HepG2 (cell line): ENCODE data around the gene ATG16L2. TPM values are rescaled to one million over a fixed set of nuclear protein-coding genes. Genes with fewer than 3 reads are reported as not detected.

Source experiments
- ATAC-seq: fragments of 200-7000 bp; cut with Tn5 transposase; 3 replicates; pipeline ENCODE4 v1.9.1; 2020; ENCODE audit warnings: mild to moderate bottlenecking, moderate library complexity
- BruUV-seq: library from RNA; stranded (reverse); fragments of 400-500 nt; replicated peaks from 2 replicates; lab custom pipeline; 2021; lab: Mats Ljungman, UMichigan
- CTCF ChIA-PET: fragments of 300-600 bp; formaldehyde crosslinking; extraction: SDS; loops from one replicate; lab custom pipeline; 2021; ENCODE audit warnings: low total read pairs, inconsistent platforms, low intra/inter-chr PET ratio; lab: Yijun Ruan, JAX
- POLR2A ChIA-PET: fragments of 350-600 bp; sonication (Branson Sonifier 250); formaldehyde crosslinking; loops from one replicate; lab custom pipeline; 2020; ENCODE audit warnings: antibody characterized with exemption, inconsistent platforms; lab: Yijun Ruan, JAX
- DNase-seq: peaks from one replicate; pipeline ENCODE4 v3.0.0-alpha.2; 2015; ENCODE audit warnings: low spot score
- FAIRE-seq: peaks from 3 replicates; lab custom pipeline; 2011; peaks lifted over from hg19 to GRCh38; lab: Jason Lieb, UNC
- H2AFZ ChIP-seq: one replicate; pipeline ENCODE4 v1.6.1; 2011; ENCODE audit warnings: low read length, inconsistent platforms
- H3K27ac ChIP-seq: fragments of 300-600 bp; 3 replicates; pipeline ENCODE4 v1.8.0; 2011; ENCODE audit warnings: mixed run types, mild to moderate bottlenecking, mixed read lengths, low read length, inconsistent platforms; ENCODE audit not compliant: insufficient read depth; ENCODE audit errors: extremely low read length
- H3K27me3 ChIP-seq, 2 experiments: fragments of 200-600 bp in 1 of 2; 2 replicates in 1 of 2; 3 replicates in 1 of 2; pipeline versions ENCODE4 v1.6.0 to v1.8.0; 2011; ENCODE audit warnings: low read length in 2 of 2, mild to moderate bottlenecking in 2 of 2, moderate library complexity in 2 of 2, inconsistent platforms in 1 of 2; ENCODE audit not compliant: insufficient read depth in 2 of 2, control insufficient read depth in 1 of 2
- H3K36me3 ChIP-seq, 2 experiments: fragments of 200-600 bp in 1 of 2; replicated peaks in 1 of 2; 2 replicates in 1 of 2; 3 replicates in 1 of 2; pipeline versions ENCODE4 v1.5.1 to v1.8.0; 2011; ENCODE audit warnings: low read length in 2 of 2, inconsistent platforms in 1 of 2; ENCODE audit not compliant: insufficient read depth in 2 of 2, control insufficient read depth in 1 of 2
- H3K4me1 ChIP-seq: 2 replicates; pipeline ENCODE4 v1.5.1; 2012; ENCODE audit warnings: low read length, inconsistent platforms; ENCODE audit not compliant: insufficient read depth
- H3K4me2 ChIP-seq: 2 replicates; pipeline ENCODE4 v1.6.0; 2011; ENCODE audit warnings: low read depth, low read length, inconsistent platforms
- H3K4me3 ChIP-seq, 3 experiments: fragments of 200-600 bp in 1 of 3; sonication (generic), shearing (Covaris generic) in 1 of 3; replicated peaks in 1 of 3; 2 replicates each; pipeline ENCODE4 v1.5.1; 2011 to 2016; ENCODE audit warnings: low read length in 3 of 3, inconsistent platforms in 2 of 3, low read depth in 2 of 3, mild to moderate bottlenecking in 2 of 3, control low read depth in 1 of 3, mixed read lengths in 1 of 3; ENCODE audit not compliant: insufficient read depth in 1 of 3
- H3K79me2 ChIP-seq: one replicate; pipeline ENCODE4 v1.6.1; 2011; ENCODE audit warnings: low read length, inconsistent platforms; ENCODE audit not compliant: insufficient read depth
- H3K9ac ChIP-seq: 2 replicates; pipeline ENCODE4 v1.6.0; 2011; ENCODE audit warnings: mild to moderate bottlenecking, low read depth, low read length, inconsistent platforms; ENCODE audit not compliant: insufficient read depth
- H3K9me3 ChIP-seq: 2 replicates; pipeline ENCODE4 v1.5.1; 2012; ENCODE audit warnings: mild to moderate bottlenecking, low read length
- H4K20me1 ChIP-seq: 2 replicates; pipeline ENCODE4 v1.6.0; 2011; ENCODE audit warnings: inconsistent platforms, mild to moderate bottlenecking, low read length, moderate library complexity; ENCODE audit not compliant: insufficient read depth
- PITX1 ChIP-seq: sonication (generic); formaldehyde crosslinking; IDR thresholded peaks from 2 replicates; pipeline ENCODE4 v1.5.1; 2020; ENCODE audit warnings: mild to moderate bottlenecking, missing genetic modification reagents
- RAD21 ChIP-seq: fragments of 450-650 bp; formaldehyde crosslinking; IDR thresholded peaks from 2 replicates; pipeline ENCODE4 v1.5.0; 2020; ENCODE audit warnings: mild to moderate bottlenecking
- RNF2 ChIP-seq: fragments of 450-650 bp; conservative IDR thresholded peaks from 2 replicates; pipeline ENCODE4 v1.6.1; 2016; ENCODE audit warnings: low read depth
- WGBS: methylation state at CpG from one replicate; pipeline ENCODE4 v1.1.6; 2017; ENCODE audit warnings: low lambda C conversion rate; 5-methylcytosine and 5-hydroxymethylcytosine counted together
- in situ Hi-C: cut with HindIII; loops from 2 replicates; pipeline ENCODE4 v1.10.0; 2017; ENCODE audit warnings: low pct_unique_long_range_greater_than_20kb; ENCODE audit not compliant: extremely low pct_ligation_motif_present
- intact Hi-C: fragments of 100-400 bp; cut with micrococcal nuclease; formaldehyde crosslinking; loops from one replicate; pipeline ENCODE4 v1.10.0; 2022; ENCODE audit not compliant: unreplicated experiment
- polyA plus RNA-seq, 8 experiments: library from polyadenylated mRNA; depleted of rRNA in 3 of 8; stranded (reverse) in 7 of 8; unstranded in 1 of 8; fragments of >200 nt; fragmentation: Illumina TruSeq in 4 of 8; extraction: Trizol in 4 of 8; gene quantifications; 2 replicates each; pipeline versions ENCODE4 v1.2.1 to v1.2.3, GENCODE V29; 2011 to 2016; ENCODE audit warnings: low read depth in 4 of 8, missing spikeins in 1 of 8, mixed read lengths in 1 of 8; ENCODE audit not compliant: insufficient read depth in 1 of 8
- total RNA-seq, 5 experiments: library from RNA; depleted of rRNA; stranded (reverse); fragments of >200 nt; fragmentation: Illumina TruSeq; extraction: Trizol; gene quantifications; 2 replicates each; pipeline ENCODE4 v1.2.3, GENCODE V29; 2016; ENCODE audit warnings: low read depth in 1 of 5
- TF ChIP-seq, protein P1 (sequence below): sonication (generic); formaldehyde crosslinking; conservative IDR thresholded peaks from 2 replicates; pipeline ENCODE4 v1.8.0; 2022; ENCODE audit warnings: low read depth, missing genetic modification reagents
- TF ChIP-seq, protein P2 (sequence below): sonication (generic); formaldehyde crosslinking; IDR thresholded peaks from 2 replicates; pipeline ENCODE4 v1.8.1; 2023; ENCODE audit warnings: mild to moderate bottlenecking, inconsistent platforms, moderate library complexity, missing genetic modification reagents, borderline replicate concordance
- TF ChIP-seq, protein P3 (sequence below): sonication (generic); formaldehyde crosslinking; IDR thresholded peaks from 2 replicates; pipeline ENCODE4 v1.5.0; 2020; ENCODE audit warnings: mild to moderate bottlenecking, missing genetic modification reagents
- TF ChIP-seq, protein P4 (sequence below): sonication (generic); formaldehyde crosslinking; IDR thresholded peaks from 2 replicates; pipeline ENCODE4 v1.9.0; 2021; ENCODE audit warnings: missing genetic modification reagents, mild to moderate bottlenecking, borderline replicate concordance
- TF ChIP-seq, protein P5 (sequence below): sonication (generic); formaldehyde crosslinking; IDR thresholded peaks from 2 replicates; pipeline ENCODE4 v1.4.0; 2020; ENCODE audit warnings: missing genetic modification reagents

Gene ATG16L2
- total and polyA plus RNA-seq, 2 of the 13 experiments (the other 11 are each of a cell fraction or from before 2014, with no cell fraction given), result 6.2 to 14.8 TPM

DNA sequence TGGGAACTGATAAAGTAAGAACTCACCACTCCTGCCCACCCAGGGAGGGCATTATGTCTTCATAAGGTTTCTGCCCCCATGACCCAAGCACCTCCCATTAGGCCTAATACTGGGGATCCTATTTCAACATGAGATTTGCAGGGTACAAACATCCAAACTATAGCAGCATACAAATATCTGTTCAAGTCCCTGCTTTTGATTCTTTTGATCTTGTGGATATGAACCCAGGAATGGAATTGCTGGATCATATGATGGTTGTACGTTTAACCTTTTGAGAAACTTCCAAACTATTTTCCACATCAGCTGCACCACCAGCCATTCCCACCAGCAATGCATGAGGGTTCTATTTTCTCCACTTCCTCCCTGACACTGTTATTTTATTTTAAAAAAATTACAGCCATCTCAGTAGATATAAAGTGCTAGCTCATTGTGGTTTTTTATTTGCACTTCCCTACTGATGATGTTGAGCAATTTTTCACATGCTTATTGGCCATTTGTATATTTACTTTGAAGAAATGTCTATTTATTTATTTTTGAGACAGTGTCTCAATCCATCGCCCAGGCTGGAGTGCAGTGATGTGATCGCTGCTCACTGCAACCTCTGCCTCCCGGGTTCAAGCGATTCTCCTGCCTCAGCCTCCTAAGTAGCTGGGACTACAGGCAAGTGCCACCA lies 7.1 kb upstream of the ATG16L2 start (continued):
- TF ChIP-seq RAD21 (CRISPR knock-in tag), result no peak
- TF ChIP-seq, protein P1, sequence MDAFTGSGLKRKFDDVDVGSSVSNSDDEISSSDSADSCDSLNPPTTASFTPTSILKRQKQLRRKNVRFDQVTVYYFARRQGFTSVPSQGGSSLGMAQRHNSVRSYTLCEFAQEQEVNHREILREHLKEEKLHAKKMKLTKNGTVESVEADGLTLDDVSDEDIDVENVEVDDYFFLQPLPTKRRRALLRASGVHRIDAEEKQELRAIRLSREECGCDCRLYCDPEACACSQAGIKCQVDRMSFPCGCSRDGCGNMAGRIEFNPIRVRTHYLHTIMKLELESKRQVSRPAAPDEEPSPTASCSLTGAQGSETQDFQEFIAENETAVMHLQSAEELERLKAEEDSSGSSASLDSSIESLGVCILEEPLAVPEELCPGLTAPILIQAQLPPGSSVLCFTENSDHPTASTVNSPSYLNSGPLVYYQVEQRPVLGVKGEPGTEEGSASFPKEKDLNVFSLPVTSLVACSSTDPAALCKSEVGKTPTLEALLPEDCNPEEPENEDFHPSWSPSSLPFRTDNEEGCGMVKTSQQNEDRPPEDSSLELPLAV (CRISPR knock-in tag), result no peak

DNA sequence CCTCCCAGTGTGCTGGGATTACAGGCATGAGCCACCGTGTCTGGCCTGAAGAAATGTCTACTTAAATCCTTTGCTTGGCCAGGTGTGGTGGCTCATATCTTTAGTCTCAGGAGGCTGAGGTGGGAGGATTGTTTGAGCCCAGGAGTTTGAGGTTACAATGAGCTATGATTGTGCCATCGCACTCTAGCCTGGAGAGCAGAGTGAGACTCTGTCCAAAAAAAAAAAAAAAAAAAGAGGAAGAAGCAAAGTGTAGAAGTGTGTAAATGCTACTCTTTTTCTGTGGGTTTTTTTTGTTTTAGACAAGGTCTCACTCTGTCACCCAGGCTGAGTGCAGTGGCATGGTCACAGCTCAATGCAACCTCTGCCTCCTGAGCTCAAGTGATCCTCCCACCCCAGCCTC lies 6.4 kb upstream of the ATG16L2 start:
- POLR2A ChIA-PET, result interaction anchor here (0.8 to 1.8 kb wide), 3 partner anchors 11 to 25 kb away, joined by 4 to 13 read pairs (median 7); partner anchors contain the start of gene STARD10
- ATAC-seq, result no peak
- CTCF ChIA-PET, result no interaction called here

More for the DNA sequence above, 6.4 kb upstream of the ATG16L2 start:
- Histone ChIP-seq H3K27ac (no peak overlapping the region), H3K4me2 (0 out of 2 replicates have a peak overlapping the region, but pooled peaks have one; percentile 8), H3K4me3 (no peak overlapping the region), H3K4me1 (peaks cover 34% of the 10 kb centered on the region), H3K36me3 (no peaks in the 10 kb centered on the region; a peak in 1 of 5 replicates), H4K20me1 (no peaks in the 10 kb centered on the region), H2AFZ (no peak overlapping the region), H3K9me3 (no peaks in the 10 kb centered on the region), H3K27me3 (no peaks in the 10 kb centered on the region), H3K79me2 (peaks cover 11% of the 10 kb centered on the region), H3K9ac (no peak overlapping the region)
- 52% methylated on average over 2 of the region's 2 CpGs for WGBS
- DNase-seq (no peak), FAIRE-seq (no peak)
- no peak for TF ChIP-seq PITX1 (CRISPR knock-in tag)
- TF ChIP-seq, protein P2, sequence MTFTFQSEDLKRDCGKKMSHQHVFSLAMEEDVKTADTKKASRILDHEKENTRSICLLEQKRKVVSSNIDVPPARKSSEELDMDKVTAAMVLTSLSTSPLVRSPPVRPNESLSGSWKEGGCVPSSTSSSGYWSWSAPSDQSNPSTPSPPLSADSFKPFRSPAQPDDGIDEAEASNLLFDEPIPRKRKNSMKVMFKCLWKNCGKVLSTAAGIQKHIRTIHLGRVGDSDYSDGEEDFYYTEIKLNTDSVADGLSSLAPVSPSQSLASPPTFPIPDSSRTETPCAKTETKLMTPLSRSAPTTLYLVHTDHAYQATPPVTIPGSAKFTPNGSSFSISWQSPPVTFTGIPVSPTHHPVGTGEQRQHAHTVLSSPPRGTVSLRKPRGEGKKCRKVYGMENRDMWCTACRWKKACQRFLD, result no peak
- TF ChIP-seq, protein P3, sequence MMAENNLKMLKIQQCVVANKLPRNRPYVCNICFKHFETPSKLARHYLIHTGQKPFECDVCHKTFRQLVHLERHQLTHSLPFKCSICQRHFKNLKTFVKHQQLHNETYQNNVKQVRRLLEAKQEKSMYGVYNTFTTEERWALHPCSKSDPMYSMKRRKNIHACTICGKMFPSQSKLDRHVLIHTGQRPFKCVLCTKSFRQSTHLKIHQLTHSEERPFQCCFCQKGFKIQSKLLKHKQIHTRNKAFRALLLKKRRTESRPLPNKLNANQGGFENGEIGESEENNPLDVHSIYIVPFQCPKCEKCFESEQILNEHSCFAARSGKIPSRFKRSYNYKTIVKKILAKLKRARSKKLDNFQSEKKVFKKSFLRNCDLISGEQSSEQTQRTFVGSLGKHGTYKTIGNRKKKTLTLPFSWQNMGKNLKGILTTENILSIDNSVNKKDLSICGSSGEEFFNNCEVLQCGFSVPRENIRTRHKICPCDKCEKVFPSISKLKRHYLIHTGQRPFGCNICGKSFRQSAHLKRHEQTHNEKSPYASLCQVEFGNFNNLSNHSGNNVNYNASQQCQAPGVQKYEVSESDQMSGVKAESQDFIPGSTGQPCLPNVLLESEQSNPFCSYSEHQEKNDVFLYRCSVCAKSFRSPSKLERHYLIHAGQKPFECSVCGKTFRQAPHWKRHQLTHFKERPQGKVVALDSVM (CRISPR knock-in tag), result peak; percentile 51; the same call in 1 of the 2 replicates
- TF ChIP-seq RNF2, result no peak
- TF ChIP-seq, protein P4, sequence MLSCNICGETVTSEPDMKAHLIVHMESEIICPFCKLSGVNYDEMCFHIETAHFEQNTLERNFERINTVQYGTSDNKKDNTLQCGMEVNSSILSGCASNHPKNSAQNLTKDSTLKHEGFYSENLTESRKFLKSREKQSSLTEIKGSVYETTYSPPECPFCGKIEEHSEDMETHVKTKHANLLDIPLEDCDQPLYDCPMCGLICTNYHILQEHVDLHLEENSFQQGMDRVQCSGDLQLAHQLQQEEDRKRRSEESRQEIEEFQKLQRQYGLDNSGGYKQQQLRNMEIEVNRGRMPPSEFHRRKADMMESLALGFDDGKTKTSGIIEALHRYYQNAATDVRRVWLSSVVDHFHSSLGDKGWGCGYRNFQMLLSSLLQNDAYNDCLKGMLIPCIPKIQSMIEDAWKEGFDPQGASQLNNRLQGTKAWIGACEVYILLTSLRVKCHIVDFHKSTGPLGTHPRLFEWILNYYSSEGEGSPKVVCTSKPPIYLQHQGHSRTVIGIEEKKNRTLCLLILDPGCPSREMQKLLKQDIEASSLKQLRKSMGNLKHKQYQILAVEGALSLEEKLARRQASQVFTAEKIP (CRISPR knock-in tag), result no peak
- TF ChIP-seq, protein P5, sequence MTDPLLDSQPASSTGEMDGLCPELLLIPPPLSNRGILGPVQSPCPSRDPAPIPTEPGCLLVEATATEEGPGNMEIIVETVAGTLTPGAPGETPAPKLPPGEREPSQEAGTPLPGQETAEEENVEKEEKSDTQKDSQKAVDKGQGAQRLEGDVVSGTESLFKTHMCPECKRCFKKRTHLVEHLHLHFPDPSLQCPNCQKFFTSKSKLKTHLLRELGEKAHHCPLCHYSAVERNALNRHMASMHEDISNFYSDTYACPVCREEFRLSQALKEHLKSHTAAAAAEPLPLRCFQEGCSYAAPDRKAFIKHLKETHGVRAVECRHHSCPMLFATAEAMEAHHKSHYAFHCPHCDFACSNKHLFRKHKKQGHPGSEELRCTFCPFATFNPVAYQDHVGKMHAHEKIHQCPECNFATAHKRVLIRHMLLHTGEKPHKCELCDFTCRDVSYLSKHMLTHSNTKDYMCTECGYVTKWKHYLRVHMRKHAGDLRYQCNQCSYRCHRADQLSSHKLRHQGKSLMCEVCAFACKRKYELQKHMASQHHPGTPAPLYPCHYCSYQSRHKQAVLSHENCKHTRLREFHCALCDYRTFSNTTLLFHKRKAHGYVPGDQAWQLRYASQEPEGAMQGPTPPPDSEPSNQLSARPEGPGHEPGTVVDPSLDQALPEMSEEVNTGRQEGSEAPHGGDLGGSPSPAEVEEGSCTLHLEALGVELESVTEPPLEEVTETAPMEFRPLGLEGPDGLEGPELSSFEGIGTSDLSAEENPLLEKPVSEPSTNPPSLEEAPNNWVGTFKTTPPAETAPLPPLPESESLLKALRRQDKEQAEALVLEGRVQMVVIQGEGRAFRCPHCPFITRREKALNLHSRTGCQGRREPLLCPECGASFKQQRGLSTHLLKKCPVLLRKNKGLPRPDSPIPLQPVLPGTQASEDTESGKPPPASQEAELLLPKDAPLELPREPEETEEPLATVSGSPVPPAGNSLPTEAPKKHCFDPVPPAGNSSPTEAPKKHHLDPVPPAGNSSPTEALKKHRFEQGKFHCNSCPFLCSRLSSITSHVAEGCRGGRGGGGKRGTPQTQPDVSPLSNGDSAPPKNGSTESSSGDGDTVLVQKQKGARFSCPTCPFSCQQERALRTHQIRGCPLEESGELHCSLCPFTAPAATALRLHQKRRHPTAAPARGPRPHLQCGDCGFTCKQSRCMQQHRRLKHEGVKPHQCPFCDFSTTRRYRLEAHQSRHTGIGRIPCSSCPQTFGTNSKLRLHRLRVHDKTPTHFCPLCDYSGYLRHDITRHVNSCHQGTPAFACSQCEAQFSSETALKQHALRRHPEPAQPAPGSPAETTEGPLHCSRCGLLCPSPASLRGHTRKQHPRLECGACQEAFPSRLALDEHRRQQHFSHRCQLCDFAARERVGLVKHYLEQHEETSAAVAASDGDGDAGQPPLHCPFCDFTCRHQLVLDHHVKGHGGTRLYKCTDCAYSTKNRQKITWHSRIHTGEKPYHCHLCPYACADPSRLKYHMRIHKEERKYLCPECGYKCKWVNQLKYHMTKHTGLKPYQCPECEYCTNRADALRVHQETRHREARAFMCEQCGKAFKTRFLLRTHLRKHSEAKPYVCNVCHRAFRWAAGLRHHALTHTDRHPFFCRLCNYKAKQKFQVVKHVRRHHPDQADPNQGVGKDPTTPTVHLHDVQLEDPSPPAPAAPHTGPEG (CRISPR knock-in tag), result no peak
- in situ Hi-C loops, result no loop called here
- intact Hi-C loops, result no loop called here
- BruUV-seq, result no TSS peak
